GM23338 (cell line): Measurements from ENCODE around the gene RCBTB1. TPM values are rescaled to one million over a fixed set of nuclear protein-coding genes. Genes with fewer than 3 reads are reported as not detected.

Experiments used
- ATAC-seq: fragments of 200-7000 bp; cut with Tn5 transposase; 3 replicates; pipeline ENCODE4 v1.9.1; 2020
- DNase-seq: peaks from one replicate; pipeline ENCODE4 v3.0.0-alpha.2; 2015; ENCODE audit warnings: low spot score
- H2AFZ ChIP-seq: fragments of 200-600 bp; sonication (generic); 2 replicates; pipeline ENCODE4 v1.8.0; 2016; ENCODE audit warnings: antibody characterized with exemption, mild to moderate bottlenecking, moderate library complexity
- H3F3A ChIP-seq: fragments of 200-600 bp; sonication (generic); replicated peaks from 2 replicates; pipeline ENCODE4 v1.8.0; 2017; ENCODE audit warnings: antibody characterized with exemption, mixed run types, low read depth
- H3K27ac ChIP-seq: fragments of 200-600 bp; sonication (generic); 2 replicates; pipeline ENCODE4 v1.6.1; 2016; ENCODE audit warnings: low read depth
- H3K27me3 ChIP-seq: fragments of 200-600 bp; sonication (generic); 2 replicates; pipeline ENCODE4 v1.8.0; 2016; ENCODE audit warnings: mild to moderate bottlenecking, mixed run types, moderate library complexity; ENCODE audit not compliant: insufficient read depth
- H3K36me3 ChIP-seq: fragments of 200-600 bp; sonication (generic); 2 replicates; pipeline ENCODE4 v1.8.0; 2016; ENCODE audit warnings: mild to moderate bottlenecking; ENCODE audit not compliant: insufficient read depth
- H3K4me1 ChIP-seq: fragments of 200-600 bp; sonication (generic); 2 replicates; pipeline ENCODE4 v1.8.0; 2016; ENCODE audit warnings: mild to moderate bottlenecking, moderate library complexity; ENCODE audit not compliant: insufficient read depth
- H3K4me2 ChIP-seq: fragments of 200-600 bp; sonication (generic); 2 replicates; pipeline ENCODE4 v1.7.1; 2017; ENCODE audit warnings: mixed run types
- H3K4me3 ChIP-seq: fragments of 200-600 bp; sonication (generic); 2 replicates; pipeline ENCODE4 v1.6.1; 2016; ENCODE audit warnings: mixed run types
- H3K79me2 ChIP-seq: fragments of 200-600 bp; sonication (generic); replicated peaks from 2 replicates; pipeline ENCODE4 v1.8.0; 2017; ENCODE audit warnings: mild to moderate bottlenecking; ENCODE audit not compliant: insufficient read depth
- H3K9me2 ChIP-seq: fragments of 200-600 bp; sonication (generic); 2 replicates; pipeline ENCODE4 v1.8.0; 2017; ENCODE audit not compliant: insufficient read depth
- H4K20me1 ChIP-seq: fragments of 200-600 bp; sonication (generic); replicated peaks from 2 replicates; pipeline ENCODE4 v1.8.0; 2017; ENCODE audit warnings: mild to moderate bottlenecking; ENCODE audit not compliant: insufficient read depth
- H3K27ac Mint-ChIP-seq: 2 replicates; pipeline ENCODE4 v1.8.0; 2020; ENCODE audit warnings: inconsistent platforms, mild to moderate bottlenecking, moderate library complexity, mixed read lengths
- H3K27me3 Mint-ChIP-seq: 3 replicates; pipeline ENCODE4 v1.8.0; 2022; ENCODE audit warnings: low read depth, mild to moderate bottlenecking, moderate library complexity, mixed read lengths, inconsistent platforms; ENCODE audit not compliant: insufficient read depth, poor library complexity
- H3K36me3 Mint-ChIP-seq: 3 replicates; pipeline ENCODE4 v1.8.0; 2021; ENCODE audit warnings: low read depth, mild to moderate bottlenecking, inconsistent platforms, moderate library complexity, mixed read lengths
- H3K4me1 Mint-ChIP-seq: 3 replicates; pipeline ENCODE4 v1.8.0; 2020; ENCODE audit warnings: mild to moderate bottlenecking, inconsistent platforms, mixed read lengths
- H3K4me3 Mint-ChIP-seq: 3 replicates; pipeline ENCODE4 v1.8.0; 2021; ENCODE audit warnings: moderate library complexity, mild to moderate bottlenecking, inconsistent platforms, mixed read lengths
- H3K9me3 Mint-ChIP-seq: 3 replicates; pipeline ENCODE4 v1.8.0; 2020; ENCODE audit warnings: moderate library complexity, mild to moderate bottlenecking, inconsistent platforms, mixed read lengths
- CREB1 ChIP-seq: fragments of 250-450 bp; sonication (Bioruptor Pico); IDR thresholded peaks from 2 replicates; pipeline ENCODE4 v1.5.0; 2020; ENCODE audit warnings: low read depth, mild to moderate bottlenecking, moderate library complexity
- CTCF ChIP-seq, 2 experiments: fragments of 200-600 bp in 1 of 2; sonication (generic) in 1 of 2; conservative IDR thresholded peaks; 2 replicates each; pipeline versions ENCODE4 v1.5.1 to v1.6.1; 2016 to 2017; ENCODE audit warnings: antibody characterized with exemption in 2 of 2, low read depth in 2 of 2, mild to moderate bottlenecking in 2 of 2, moderate library complexity in 1 of 2
- ETS1 ChIP-seq: IDR thresholded peaks from 2 replicates; pipeline ENCODE4 v1.6.1; 2016; ENCODE audit warnings: antibody characterized with exemption
- EZH2 ChIP-seq: fragments of 200-600 bp; sonication (generic); IDR thresholded peaks from one replicate; pipeline ENCODE4 v1.8.0; 2017; ENCODE audit warnings: antibody characterized with exemption, mild to moderate bottlenecking, low read depth; ENCODE audit not compliant: unreplicated experiment
- EZH2phosphoT487 ChIP-seq: fragments of 200-600 bp; sonication (generic); IDR thresholded peaks from one replicate; pipeline ENCODE4 v1.8.1; 2018; ENCODE audit warnings: antibody characterized with exemption; ENCODE audit not compliant: unreplicated experiment
- JUNB ChIP-seq: IDR thresholded peaks from one replicate; pipeline ENCODE4 v1.6.1; 2016; ENCODE audit warnings: antibody characterized with exemption; ENCODE audit not compliant: unreplicated experiment
- NANOG ChIP-seq: IDR thresholded peaks from 2 replicates; pipeline ENCODE4 v1.6.1; 2016; ENCODE audit warnings: antibody characterized with exemption, borderline replicate concordance
- POLR2AphosphoS5 ChIP-seq: IDR thresholded peaks from 2 replicates; pipeline ENCODE4 v1.6.1; 2016; ENCODE audit warnings: antibody characterized with exemption, low read depth
- STAT1 ChIP-seq: IDR thresholded peaks from one replicate; pipeline ENCODE4 v1.6.1; 2016; ENCODE audit warnings: antibody characterized with exemption; ENCODE audit not compliant: unreplicated experiment
- ZNF114 ChIP-seq: fragments of 250-450 bp; sonication (Bioruptor Pico); IDR thresholded peaks from 2 replicates; pipeline ENCODE4 v1.5.0; 2020; ENCODE audit warnings: mild to moderate bottlenecking, moderate library complexity
- ZNF331 ChIP-seq: fragments of 250-450 bp; sonication (Bioruptor Pico); IDR thresholded peaks from 2 replicates; pipeline ENCODE4 v1.5.0; 2020; ENCODE audit warnings: low read depth, mild to moderate bottlenecking, moderate library complexity
- polyA plus RNA-seq: library from polyadenylated mRNA; unstranded; fragments of >200 nt; fragmentation: Nextera tagmentation; extraction: Ambion mirVana; gene quantifications from 2 replicates; pipeline ENCODE4 v1.2.1, GENCODE V29; 2016
- total RNA-seq: library from RNA; depleted of rRNA; stranded (reverse); fragments of >200 nt; shearing (Covaris generic); gene quantifications from 2 replicates; pipeline ENCODE4 v1.2.3, GENCODE V29; 2014
- TF ChIP-seq, protein P1 (sequence below): IDR thresholded peaks from one replicate; pipeline ENCODE4 v1.6.1; 2018; ENCODE audit warnings: antibody characterized with exemption; ENCODE audit not compliant: unreplicated experiment
- TF ChIP-seq, protein P2 (sequence below): fragments of 250-450 bp; sonication (Bioruptor Pico); IDR thresholded peaks from 2 replicates; pipeline ENCODE4 v1.5.0; 2020; ENCODE audit warnings: mild to moderate bottlenecking, moderate library complexity

The RCBTB1 gene
- total and polyA plus RNA-seq, 2 experiments from 2014 or later: 10.8 to 33.5 TPM

DNA sequence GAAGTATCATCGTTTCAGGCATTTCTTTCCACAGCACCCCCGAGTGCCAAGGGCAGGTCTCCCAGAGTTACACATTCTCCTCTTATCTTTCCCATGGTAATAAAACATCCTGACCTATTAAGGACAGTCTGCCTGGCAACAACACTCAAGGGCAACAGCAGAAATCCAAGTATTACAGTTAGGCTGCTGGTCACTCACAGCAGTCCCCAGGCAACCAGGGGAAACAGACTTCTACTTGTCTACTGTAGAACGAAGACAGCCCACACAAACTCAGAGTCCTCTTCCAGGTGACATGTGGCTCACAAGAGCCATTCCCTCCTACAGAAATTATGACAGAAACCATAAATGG is 24.3 kb downstream of the RCBTB1 start:
- Histone ChIP-seq H2AFZ (no peak overlapping the region), H3K36me3 (peaks cover 16% of the 10 kb centered on the region), H3K9me2 (no peaks in the 10 kb centered on the region), H4K20me1 (0 out of 2 replicates have a peak, but pooled peaks cover 3% of the 10 kb centered on the region), H3K4me3 (no peak overlapping the region), H3K4me1 (no peaks in the 10 kb centered on the region), H3K4me2 (no peak overlapping the region), H3K27me3 (no peaks in the 10 kb centered on the region), H3K27ac (no peak overlapping the region), H3F3A (no peaks in the 10 kb centered on the region), H3K79me2 (no peaks in the 10 kb centered on the region)
- Mint-ChIP-seq H3K4me1 (no peaks in the 10 kb centered on the region), H3K9me3 (peaks cover 4% of the 10 kb centered on the region; the same call in 2 of the 3 replicates), H3K27ac (no peak overlapping the region), H3K4me3 (no peak overlapping the region), H3K27me3 (no peaks in the 10 kb centered on the region), H3K36me3 (peaks cover 64% of the 10 kb centered on the region)
- DNase-seq: no peak
- TF ChIP-seq EZH2phosphoT487: no peak
- TF ChIP-seq ETS1: no peak
- TF ChIP-seq NANOG: no peak
- TF ChIP-seq, protein P1, sequence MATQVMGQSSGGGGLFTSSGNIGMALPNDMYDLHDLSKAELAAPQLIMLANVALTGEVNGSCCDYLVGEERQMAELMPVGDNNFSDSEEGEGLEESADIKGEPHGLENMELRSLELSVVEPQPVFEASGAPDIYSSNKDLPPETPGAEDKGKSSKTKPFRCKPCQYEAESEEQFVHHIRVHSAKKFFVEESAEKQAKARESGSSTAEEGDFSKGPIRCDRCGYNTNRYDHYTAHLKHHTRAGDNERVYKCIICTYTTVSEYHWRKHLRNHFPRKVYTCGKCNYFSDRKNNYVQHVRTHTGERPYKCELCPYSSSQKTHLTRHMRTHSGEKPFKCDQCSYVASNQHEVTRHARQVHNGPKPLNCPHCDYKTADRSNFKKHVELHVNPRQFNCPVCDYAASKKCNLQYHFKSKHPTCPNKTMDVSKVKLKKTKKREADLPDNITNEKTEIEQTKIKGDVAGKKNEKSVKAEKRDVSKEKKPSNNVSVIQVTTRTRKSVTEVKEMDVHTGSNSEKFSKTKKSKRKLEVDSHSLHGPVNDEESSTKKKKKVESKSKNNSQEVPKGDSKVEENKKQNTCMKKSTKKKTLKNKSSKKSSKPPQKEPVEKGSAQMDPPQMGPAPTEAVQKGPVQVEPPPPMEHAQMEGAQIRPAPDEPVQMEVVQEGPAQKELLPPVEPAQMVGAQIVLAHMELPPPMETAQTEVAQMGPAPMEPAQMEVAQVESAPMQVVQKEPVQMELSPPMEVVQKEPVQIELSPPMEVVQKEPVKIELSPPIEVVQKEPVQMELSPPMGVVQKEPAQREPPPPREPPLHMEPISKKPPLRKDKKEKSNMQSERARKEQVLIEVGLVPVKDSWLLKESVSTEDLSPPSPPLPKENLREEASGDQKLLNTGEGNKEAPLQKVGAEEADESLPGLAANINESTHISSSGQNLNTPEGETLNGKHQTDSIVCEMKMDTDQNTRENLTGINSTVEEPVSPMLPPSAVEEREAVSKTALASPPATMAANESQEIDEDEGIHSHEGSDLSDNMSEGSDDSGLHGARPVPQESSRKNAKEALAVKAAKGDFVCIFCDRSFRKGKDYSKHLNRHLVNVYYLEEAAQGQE: no peak
- TF ChIP-seq EZH2: no peak
- no peak for TF ChIP-seq ZNF331 (CRISPR knock-in tag)
- TF ChIP-seq JUNB: no peak
- no peak for TF ChIP-seq POLR2AphosphoS5
- TF ChIP-seq STAT1: no peak
- TF ChIP-seq ZNF114 (CRISPR knock-in tag): no peak
- TF ChIP-seq, protein P2, sequence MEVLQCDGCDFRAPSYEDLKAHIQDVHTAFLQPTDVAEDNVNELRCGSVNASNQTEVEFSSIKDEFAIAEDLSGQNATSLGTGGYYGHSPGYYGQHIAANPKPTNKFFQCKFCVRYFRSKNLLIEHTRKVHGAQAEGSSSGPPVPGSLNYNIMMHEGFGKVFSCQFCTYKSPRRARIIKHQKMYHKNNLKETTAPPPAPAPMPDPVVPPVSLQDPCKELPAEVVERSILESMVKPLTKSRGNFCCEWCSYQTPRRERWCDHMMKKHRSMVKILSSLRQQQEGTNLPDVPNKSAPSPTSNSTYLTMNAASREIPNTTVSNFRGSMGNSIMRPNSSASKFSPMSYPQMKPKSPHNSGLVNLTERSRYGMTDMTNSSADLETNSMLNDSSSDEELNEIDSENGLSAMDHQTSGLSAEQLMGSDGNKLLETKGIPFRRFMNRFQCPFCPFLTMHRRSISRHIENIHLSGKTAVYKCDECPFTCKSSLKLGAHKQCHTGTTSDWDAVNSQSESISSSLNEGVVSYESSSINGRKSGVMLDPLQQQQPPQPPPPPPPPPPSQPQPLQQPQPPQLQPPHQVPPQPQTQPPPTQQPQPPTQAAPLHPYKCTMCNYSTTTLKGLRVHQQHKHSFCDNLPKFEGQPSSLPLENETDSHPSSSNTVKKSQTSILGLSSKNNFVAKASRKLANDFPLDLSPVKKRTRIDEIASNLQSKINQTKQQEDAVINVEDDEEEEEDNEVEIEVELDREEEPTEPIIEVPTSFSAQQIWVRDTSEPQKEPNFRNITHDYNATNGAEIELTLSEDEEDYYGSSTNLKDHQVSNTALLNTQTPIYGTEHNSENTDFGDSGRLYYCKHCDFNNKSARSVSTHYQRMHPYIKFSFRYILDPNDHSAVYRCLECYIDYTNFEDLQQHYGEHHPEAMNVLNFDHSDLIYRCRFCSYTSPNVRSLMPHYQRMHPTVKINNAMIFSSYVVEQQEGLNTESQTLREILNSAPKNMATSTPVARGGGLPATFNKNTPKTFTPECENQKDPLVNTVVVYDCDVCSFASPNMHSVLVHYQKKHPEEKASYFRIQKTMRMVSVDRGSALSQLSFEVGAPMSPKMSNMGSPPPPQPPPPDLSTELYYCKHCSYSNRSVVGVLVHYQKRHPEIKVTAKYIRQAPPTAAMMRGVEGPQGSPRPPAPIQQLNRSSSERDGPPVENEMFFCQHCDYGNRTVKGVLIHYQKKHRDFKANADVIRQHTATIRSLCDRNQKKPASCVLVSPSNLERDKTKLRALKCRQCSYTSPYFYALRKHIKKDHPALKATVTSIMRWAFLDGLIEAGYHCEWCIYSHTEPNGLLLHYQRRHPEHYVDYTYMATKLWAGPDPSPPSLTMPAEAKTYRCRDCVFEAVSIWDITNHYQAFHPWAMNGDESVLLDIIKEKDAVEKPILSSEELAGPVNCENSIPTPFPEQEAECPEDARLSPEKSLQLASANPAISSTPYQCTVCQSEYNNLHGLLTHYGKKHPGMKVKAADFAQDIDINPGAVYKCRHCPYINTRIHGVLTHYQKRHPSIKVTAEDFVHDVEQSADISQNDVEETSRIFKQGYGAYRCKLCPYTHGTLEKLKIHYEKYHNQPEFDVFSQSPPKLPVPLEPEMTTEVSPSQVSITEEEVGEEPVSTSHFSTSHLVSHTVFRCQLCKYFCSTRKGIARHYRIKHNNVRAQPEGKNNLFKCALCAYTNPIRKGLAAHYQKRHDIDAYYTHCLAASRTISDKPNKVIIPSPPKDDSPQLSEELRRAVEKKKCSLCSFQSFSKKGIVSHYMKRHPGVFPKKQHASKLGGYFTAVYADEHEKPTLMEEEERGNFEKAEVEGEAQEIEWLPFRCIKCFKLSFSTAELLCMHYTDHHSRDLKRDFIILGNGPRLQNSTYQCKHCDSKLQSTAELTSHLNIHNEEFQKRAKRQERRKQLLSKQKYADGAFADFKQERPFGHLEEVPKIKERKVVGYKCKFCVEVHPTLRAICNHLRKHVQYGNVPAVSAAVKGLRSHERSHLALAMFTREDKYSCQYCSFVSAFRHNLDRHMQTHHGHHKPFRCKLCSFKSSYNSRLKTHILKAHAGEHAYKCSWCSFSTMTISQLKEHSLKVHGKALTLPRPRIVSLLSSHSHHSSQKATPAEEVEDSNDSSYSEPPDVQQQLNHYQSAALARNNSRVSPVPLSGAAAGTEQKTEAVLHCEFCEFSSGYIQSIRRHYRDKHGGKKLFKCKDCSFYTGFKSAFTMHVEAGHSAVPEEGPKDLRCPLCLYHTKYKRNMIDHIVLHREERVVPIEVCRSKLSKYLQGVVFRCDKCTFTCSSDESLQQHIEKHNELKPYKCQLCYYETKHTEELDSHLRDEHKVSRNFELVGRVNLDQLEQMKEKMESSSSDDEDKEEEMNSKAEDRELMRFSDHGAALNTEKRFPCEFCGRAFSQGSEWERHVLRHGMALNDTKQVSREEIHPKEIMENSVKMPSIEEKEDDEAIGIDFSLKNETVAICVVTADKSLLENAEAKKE (CRISPR knock-in tag): no peak
- TF ChIP-seq CTCF (conservative IDR thresholded peaks at IDR 0.05; ENCODE audit: low read depth in 2 of 2): no peak
- no peak for TF ChIP-seq CREB1
- no peak for ATAC-seq
